Muscle of arm (tissue), 12 donors: ENCODE results near the gene GABBR2. TPM values are rescaled to one million over a fixed set of nuclear protein-coding genes. Genes with fewer than 3 reads are reported as not detected.

Source experiments
- DNase-seq: peaks from one replicate; pipeline ENCODE4 v3.0.0-alpha.2; 2013
- polyA plus RNA-seq, 12 donors: library from polyadenylated mRNA; unstranded; fragments of 120-200 nt; gene quantifications; one replicate each; pipeline ENCODE4 v1.2.1, GENCODE V29; 2013; ENCODE audit not compliant: insufficient read length in 12 of 12

Gene GABBR2
- polyA plus RNA-seq, 12 donors, result 0.80 to 2.8 (median 1.4) TPM; not detected in 1

- DNase-seq, result no peak
These were observed 163.7 kb downstream of the GABBR2 start for GRCh38 chr9:98545021-98545420.

- no peak for DNase-seq
These were observed 167.0 kb downstream of the GABBR2 start for GRCh38 chr9:98541684-98542230.

- DNase-seq, result no peak
These were observed 168.3 kb downstream of the GABBR2 start for GRCh38 chr9:98540476-98540875.

GRCh38 chr9:98539954-98540353 lies 168.8 kb downstream of the GABBR2 start:
- no peak for DNase-seq

- no peak for DNase-seq
These were observed 170.1 kb downstream of the GABBR2 start for GRCh38 chr9:98538626-98539031.

- DNase-seq, result no peak
These were observed 170.5 kb downstream of the GABBR2 start for GRCh38 chr9:98538203-98538602.

- no peak for DNase-seq
These were observed 172.1 kb downstream of the GABBR2 start for GRCh38 chr9:98536542-98537173.

GRCh38 chr9:98533866-98534265 lies 174.9 kb downstream of the GABBR2 start:
- DNase-seq, result no peak

GRCh38 chr9:98533132-98533531 lies 175.6 kb downstream of the GABBR2 start:
- DNase-seq, result no peak

GRCh38 chr9:98532574-98532973 lies 176.2 kb downstream of the GABBR2 start:
- no peak for DNase-seq

- DNase-seq, result no peak
These were observed 176.6 kb downstream of the GABBR2 start for GRCh38 chr9:98532147-98532546.

GRCh38 chr9:98530806-98531386 lies 177.8 kb downstream of the GABBR2 start:
- DNase-seq, result no peak

GRCh38 chr9:98530275-98530674 lies 178.5 kb downstream of the GABBR2 start:
- no peak for DNase-seq

GRCh38 chr9:98529841-98530240 lies 178.9 kb downstream of the GABBR2 start:
- DNase-seq, result no peak

GRCh38 chr9:98523231-98523901 lies 185.4 kb downstream of the GABBR2 start:
- no peak for DNase-seq

- no peak for DNase-seq
These were observed 186.2 kb downstream of the GABBR2 start for GRCh38 chr9:98522487-98522886.

GRCh38 chr9:98521141-98521540 lies 187.6 kb downstream of the GABBR2 start:
- no peak for DNase-seq

GRCh38 chr9:98520221-98520960 lies 188.3 kb downstream of the GABBR2 start:
- DNase-seq, result no peak

GRCh38 chr9:98519641-98520040 lies 189.1 kb downstream of the GABBR2 start:
- DNase-seq, result no peak

- no peak for DNase-seq
These were observed 190.2 kb downstream of the GABBR2 start for GRCh38 chr9:98518556-98518955.

- DNase-seq, result no peak
These were observed 191.0 kb downstream of the GABBR2 start for GRCh38 chr9:98517761-98518160.

- no peak for DNase-seq
These were observed 191.7 kb downstream of the GABBR2 start for GRCh38 chr9:98516897-98517503.
